ENCODE data around the gene UTP20. TPM values are rescaled to one million over a fixed set of nuclear protein-coding genes. Genes with fewer than 3 reads are reported as not detected.

Gene UTP20
- total and polyA plus RNA-seq, 5 donors, result 2.1 to 8.5 (median 7.5) TPM

DNA sequence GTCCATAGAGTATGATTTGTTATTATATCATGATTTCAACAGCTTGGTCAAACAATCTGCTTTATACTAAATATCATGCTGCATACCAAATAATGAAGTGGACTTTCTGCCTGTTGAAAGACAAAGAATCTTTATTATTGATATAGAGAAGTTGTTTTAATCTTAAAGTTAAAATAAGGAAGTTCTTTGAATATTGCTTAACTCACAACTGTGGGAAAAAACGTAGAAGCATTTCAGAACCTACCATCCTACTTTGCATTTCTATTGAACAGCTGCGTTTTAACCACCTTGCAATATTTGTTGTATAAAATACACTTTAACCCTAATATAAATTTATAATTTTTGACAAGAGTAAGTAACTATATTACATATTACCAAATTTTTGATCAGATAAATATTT, 150.6 kb downstream of the UTP20 start:
- Histone ChIP-seq H3K4me3 (ENCODE audit: low read length) (no peak overlapping the region), H3K9me3 (ENCODE audit: control insufficient read depth, low read length) (no peaks in the 10 kb centered on the region), H3K4me1 (ENCODE audit: control insufficient read depth, insufficient read depth, low read length) (no peaks in the 10 kb centered on the region), H3K27ac (ENCODE audit: low read length) (no peak overlapping the region), H3K27me3 (ENCODE audit: control insufficient read depth, insufficient read depth) (no peaks in the 10 kb centered on the region)
- intact Hi-C loops (cut with DNase I), result no loop called here
- DNase-seq, result no peak
- ATAC-seq, result no peak
- 62% methylated on average over 2 of the region's 2 CpGs for WGBS

GRCh38 chr12:101436136-101436535, 156.2 kb downstream of the UTP20 start:
- Histone ChIP-seq H3K9me3 (ENCODE audit: control insufficient read depth, low read length) (no peaks in the 10 kb centered on the region), H3K27me3 (ENCODE audit: control insufficient read depth, insufficient read depth) (no peaks in the 10 kb centered on the region), H3K27ac (ENCODE audit: low read length) (no peak overlapping the region), H3K4me3 (ENCODE audit: low read length) (no peak overlapping the region), H3K4me1 (ENCODE audit: control insufficient read depth, insufficient read depth, low read length) (no peaks in the 10 kb centered on the region)
- intact Hi-C loops (cut with DNase I), result no loop called here
- DNase-seq, result no peak
- no peak for ATAC-seq

Other genes with a start within 250 kb of the UTP20 start
- not detected for gene SLC5A8, start 69.9 kb upstream of the UTP20 start, total RNA-seq
- gene SLC5A8, start 69.9 kb upstream of the UTP20 start, polyA plus RNA-seq, result not detected
- gene ARL1, start 127.7 kb downstream of the UTP20 start, total RNA-seq, result 100 to 1,000 TPM in 3 of 4 donors, 10 to 100 TPM in 1; 85.0 to 114 (median 104) TPM
- gene ARL1, start 127.7 kb downstream of the UTP20 start, polyA plus RNA-seq, result 45.7 TPM
- not detected for gene SPIC, start 195.2 kb downstream of the UTP20 start, total RNA-seq
- gene SPIC, start 195.2 kb downstream of the UTP20 start, polyA plus RNA-seq, result not detected